HFF-Myc (cell line): ENCODE data around the gene C6orf132.
"Not testable (repeated sequence)": the region's sequence is repeated elsewhere in the genome, so short reads cannot be mapped to it uniquely, and the experiment has no call there.

ENCODE experiments used
- DNase-seq: peaks from one replicate; pipeline ENCODE4 v3.0.0-alpha.2; 2011; ENCODE audit warnings: low read depth; ENCODE audit errors: extremely low read depth
- H3K4me3 ChIP-seq: replicated peaks from 2 replicates; pipeline ENCODE4 v1.5.1; 2011; ENCODE audit warnings: low read depth, mild to moderate bottlenecking, control low read depth, low read length
- CTCF ChIP-seq: IDR thresholded peaks from 2 replicates; pipeline ENCODE4 v1.5.1; 2012; ENCODE audit warnings: mild to moderate bottlenecking, low read depth, low read length, control low read depth; ENCODE audit errors: missing control alignments

The C6orf132 gene

GRCh38 chr6:42171813-42172581 lies 29.6 kb upstream of the C6orf132 start:
- H3K4me3 ChIP-seq, result no peak overlapping the region
- DNase-seq, result no peak
- no peak for TF ChIP-seq CTCF

DNA sequence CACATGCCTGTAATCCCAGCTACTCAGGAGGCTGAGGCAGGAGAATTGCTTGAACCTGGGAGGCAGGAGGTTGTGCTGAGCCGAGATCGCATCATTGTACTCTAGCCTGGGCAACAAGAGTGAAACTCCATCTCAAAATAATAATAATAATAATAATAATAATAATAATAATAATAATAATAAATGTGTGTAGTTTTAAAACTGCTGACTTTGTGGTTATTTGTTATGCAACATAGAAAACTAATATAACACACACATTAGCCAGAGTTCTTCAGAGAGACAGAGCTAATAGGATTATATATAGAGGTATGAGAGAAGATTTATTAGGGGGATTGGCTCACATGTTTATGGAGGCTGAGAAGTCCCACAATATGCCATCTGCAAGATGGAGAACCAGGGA lies 27.4 kb upstream of the C6orf132 start:
- H3K4me3 ChIP-seq, DNase-seq: not testable (repeated sequence)

GRCh38 chr6:42168650-42169049 lies 26.2 kb upstream of the C6orf132 start:
- TF ChIP-seq CTCF, result no peak

DNA sequence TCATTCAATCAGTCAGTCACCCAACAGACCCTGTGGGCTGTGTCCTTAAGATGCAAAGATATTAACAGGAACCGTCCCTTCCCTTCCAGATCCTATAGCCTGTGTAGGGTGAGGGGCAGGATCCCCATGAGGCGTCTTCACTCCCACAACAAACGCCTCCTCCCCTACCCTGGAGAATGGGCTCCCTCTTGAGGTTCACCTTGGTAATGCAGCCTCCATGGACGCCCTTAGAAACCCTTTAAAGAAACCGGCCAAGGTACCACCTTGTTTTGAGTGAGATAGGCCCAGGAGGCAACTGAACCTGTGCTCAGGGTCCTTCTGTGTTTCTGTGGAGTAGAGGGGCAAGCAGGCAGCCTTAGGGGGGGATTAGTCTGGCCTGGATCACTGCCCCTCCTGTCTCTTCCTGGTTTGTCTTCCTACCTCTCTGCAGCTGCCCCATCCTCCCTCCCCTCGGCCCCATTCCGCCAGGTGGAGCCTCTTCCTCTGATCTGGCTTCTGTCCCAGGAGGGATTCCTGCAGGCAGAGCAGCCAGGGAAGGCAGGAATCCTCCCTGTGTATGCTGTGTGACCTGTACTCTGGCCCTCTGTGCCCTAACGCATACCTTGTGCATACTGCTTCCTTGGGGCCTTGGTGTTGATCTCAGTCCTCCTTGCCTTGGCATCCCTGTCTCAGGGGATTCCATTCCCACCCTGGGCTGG lies 24.2 kb upstream of the C6orf132 start:
- TF ChIP-seq CTCF, result peak; percentile 97
- no peak overlapping the region for H3K4me3 ChIP-seq
- DNase-seq, result peak; percentile 67

More at GRCh38 chr6:42168650-42169049, 26.2 kb upstream of the C6orf132 start:
- DNase-seq, result no peak
- H3K4me3 ChIP-seq, result no peak overlapping the region

DNA sequence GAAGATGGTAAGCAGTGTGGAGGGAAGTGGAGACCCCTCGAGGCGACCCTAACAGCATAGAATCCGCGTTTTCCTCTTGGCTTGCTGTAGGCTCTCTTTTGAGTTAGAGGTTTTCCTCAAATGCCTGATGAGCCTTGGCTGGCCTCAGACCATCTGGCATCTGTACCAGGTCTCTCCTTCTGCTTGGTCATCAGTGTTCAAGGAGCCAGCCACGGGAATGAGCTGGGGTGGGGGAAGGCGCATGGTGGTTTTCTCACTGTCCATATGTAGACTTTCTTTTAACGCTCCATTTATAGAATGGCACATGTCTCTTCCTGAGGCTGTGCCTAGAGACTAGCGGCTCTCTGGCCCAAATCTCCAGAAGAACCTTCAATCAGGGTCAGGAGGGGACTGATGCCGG lies 22.6 kb upstream of the C6orf132 start:
- H3K4me3 ChIP-seq, result no peak overlapping the region
- DNase-seq, result no peak
- no peak for TF ChIP-seq CTCF

GRCh38 chr6:42163981-42164380 lies 21.6 kb upstream of the C6orf132 start:
- DNase-seq, result no peak
- TF ChIP-seq CTCF, result no peak

GRCh38 chr6:42162812-42163211 lies 20.4 kb upstream of the C6orf132 start:
- H3K4me3 ChIP-seq, result no peak overlapping the region
- DNase-seq, result no peak
- no peak for TF ChIP-seq CTCF

More at GRCh38 chr6:42163981-42164380, 21.6 kb upstream of the C6orf132 start:
- H3K4me3 ChIP-seq, result no peak overlapping the region
